CD4-positive, alpha-beta T cell treated with Interleukin-2 at 100 ng/mL for 4 hours (primary cell): ENCODE data around the gene THSD4.
"Not testable (repeated sequence)": the region's sequence is repeated elsewhere in the genome, so short reads cannot be mapped to it uniquely, and the experiment has no call there.

Experiments
- DNase-seq: peaks from one replicate; pipeline ENCODE4 v3.0.0-alpha.2; 2020; ENCODE audit warnings: low spot score

THSD4 gene

DNA sequence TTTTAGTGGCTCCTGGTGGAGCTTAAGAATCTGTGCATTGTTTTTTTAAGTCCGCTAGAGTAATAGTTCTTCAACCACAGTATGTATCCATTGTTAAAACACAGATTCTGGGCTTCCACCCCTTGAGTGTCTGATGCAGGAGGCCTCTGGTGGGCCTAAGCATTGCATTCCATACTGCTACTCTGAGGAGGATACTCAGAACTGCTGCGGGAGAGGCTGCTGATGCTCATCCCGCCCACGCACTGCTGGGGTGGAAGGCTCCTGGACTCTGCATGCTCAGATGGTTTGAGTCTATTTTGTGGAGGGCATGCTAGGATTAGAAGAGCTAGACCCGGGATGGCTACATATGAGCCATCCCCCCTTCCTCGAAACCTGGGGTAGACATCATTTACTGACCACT, 74.4 kb downstream of the THSD4 start:
- no peak for DNase-seq

DNA sequence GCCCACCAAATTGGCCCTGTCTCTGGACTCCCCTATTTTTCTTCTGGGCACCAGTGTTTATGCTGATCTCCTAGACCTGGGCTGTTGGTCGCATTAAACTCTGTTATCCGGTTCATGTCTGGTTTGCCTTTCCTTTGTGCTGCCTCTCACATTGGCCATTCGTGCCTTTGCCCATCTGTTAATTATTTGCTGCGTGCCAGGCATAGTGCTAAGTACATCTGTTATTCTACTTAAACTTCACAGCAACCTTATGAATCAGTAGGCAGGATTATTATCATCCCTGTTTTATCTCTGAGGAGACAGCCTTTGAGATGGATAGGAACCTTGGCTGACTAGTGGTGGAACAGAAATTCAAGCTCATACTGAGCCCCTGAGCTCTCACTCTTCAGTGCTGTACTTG, 76.0 kb downstream of the THSD4 start:
- no peak for DNase-seq

DNA sequence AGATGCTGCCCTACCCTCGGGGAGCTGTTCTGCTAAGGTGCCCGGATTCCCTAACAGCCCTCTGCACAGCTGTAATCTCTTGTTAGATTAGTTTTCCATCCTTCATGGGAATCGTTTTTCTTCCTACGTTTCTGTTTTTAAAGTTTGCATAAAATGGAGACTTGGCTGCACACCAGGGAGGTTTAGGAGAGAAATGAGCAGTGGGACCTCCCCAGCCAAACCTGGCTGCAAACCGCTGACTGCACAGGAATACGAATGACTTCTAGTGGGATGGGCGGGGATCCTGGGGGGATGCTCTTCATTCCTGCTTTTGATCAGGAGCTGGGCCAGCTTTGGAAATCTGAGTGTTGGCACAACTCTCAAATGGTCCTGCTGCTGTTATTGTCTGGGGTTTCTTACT, 77.5 kb downstream of the THSD4 start:
- DNase-seq, result no peak

DNA sequence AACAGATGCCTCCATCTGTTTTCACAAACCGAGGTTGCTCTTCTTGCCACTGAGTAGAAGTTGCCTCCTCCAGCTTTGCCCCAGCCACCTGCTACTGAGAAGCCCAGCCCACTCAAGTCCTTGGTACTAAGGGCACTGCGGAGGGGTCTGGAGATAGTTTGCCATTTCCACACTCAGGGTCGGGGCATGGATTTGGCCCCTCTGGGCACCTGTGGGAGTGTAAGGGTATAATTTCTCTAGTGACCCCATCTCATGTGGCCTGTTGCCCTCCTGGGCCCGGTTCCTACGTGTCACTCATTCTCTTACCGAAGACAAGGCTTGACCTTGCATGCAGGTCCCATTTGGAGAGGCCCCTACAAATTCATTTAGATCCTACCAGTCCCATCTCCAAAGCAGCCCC, 79.0 kb downstream of the THSD4 start:
- DNase-seq, result no peak

DNA sequence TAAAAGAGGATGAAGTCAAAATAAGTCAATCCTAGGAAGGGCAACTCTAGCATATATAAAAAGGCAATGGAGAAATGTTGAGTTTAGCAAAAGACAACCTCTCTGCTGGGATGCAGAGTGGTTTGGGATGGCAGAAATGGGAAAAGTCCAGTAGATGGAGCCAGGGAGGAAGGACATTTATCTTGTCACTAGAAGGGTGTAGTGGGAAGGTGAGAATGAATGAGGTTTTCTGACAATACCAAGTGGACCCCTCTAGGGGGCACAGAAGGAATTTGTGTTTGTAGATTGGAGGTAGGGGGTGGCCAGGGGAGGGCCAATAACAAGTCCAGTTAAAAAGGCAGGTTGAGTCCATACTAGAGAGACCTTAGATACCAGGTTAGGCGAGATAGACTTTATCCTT, 80.0 kb downstream of the THSD4 start:
- no peak for DNase-seq

DNA sequence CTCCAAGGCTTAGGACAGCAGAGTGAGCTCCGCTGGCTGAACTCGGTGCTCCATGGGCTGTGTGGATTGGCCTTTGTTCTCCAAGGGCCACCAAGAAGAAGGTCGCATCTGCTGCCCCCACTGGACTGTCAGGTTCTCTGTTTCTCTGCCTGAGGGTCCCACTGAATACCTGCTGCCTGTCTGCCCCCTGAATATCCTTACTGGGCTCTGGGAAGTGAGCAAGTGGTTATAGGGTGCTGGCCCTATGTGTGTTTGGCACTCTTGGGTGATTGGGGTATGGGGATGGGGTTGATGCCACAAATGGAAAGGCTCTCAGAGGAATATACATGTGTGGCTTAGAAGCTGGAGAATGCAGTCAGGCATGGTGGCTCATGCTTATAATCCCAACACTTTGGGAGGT, 82.3 kb downstream of the THSD4 start:
- no peak for DNase-seq

DNA sequence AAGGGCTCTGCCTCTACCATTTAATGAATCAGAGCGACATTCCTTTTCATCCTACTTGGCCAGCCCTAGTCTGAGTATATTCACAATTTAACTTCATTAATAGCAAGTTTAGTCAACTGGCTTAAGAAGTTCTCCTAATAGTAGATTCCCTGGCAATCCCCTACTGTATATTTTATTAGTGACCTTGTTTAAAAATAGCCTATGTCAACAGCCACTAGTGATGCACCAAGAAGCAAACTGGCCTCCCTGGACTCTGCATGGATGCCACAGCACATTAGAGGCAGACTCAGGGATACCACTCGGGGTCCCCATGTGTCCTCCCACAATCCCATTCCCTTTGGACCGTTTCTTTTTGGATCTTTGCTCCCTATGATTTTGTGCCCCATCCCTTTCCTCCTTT, 83.6 kb downstream of the THSD4 start:
- no peak for DNase-seq

DNA sequence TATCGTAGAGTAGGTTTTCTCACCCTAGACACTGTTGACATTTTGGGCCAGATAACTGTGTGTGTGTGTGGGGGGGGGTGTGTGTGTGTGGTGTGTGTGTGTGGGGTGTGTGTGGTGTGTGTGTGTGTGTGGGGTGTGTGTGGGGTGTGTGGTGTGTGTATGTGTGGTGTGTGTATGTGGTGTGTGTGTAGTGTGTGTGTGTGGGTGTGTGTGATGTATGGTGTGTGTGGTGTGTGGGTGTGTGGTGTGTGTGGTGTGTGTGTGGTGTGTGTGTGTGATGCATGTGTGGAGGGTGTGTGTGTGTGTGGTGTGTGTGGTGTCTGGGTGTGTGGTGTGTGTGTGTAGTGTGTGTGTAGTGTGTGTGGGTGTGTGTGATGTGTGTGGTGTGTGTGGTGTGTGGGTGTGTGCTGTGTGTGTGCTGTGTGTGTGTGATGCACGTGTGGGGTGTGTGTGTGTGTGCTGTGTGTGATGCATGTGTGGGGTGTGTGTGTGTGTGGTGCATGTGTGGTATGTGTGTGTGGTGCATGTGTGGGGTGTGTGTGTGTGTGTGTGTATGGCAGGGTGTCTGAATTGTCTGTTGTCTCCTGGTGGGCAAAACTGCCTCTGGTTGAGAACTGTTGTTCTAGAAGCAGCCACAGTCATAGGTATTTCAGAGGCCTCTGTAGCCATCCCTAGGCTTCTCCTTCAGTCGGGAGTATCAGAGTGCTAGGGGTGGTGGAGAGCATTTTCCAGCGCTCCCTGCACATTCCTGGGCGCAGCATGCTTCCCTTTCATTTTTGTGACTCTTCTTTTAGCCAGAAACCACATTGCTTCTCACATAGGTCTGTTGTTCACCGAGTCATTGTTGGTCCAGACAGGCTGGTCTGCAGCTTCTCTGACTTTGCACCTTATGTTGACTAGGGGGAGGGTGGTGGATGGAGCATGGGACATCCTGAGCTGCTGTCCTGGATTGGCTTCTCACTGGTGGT, 84.4 kb downstream of the THSD4 start:
- DNase-seq, result no peak

DNA sequence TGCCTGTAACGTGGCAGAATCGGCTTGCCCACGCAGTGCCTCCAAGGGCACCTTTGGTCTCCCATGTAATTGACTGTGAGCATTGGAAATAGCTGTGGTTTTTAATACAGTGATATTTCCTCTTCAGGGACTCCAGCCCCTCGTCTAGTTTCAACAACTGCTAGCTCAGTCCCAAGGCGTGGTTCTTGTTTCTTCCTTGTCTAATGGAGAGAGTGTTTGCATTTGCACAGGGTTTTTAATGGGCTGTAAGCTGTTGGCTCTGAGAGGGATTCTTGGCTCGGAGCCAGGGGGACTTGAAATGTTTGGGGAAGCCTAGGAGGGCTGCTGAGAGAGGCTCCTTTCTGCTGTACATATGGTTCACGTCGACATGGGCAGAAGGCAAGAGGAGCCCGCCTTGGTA, 86.2 kb downstream of the THSD4 start:
- no peak for DNase-seq

DNA sequence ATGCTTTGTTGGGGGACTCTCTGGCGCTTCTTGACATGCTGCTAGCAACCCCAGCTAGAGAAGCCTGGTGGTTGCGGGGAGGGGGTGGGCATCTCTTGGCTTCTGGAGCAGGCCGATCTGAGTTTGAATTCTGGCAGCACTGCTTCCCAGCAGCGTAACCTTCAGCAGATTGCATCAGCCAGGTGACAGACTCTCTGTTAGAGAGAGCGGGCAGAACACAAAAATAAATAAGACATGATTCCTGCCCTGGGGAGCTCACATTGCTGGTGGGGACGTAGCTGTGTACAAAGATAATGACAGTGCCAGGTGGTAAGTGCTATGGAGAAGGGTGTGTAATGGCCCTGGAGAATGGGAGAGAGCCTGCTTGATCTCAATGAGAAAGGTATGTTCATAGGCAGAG, 87.4 kb downstream of the THSD4 start:
- DNase-seq, result no peak

DNA sequence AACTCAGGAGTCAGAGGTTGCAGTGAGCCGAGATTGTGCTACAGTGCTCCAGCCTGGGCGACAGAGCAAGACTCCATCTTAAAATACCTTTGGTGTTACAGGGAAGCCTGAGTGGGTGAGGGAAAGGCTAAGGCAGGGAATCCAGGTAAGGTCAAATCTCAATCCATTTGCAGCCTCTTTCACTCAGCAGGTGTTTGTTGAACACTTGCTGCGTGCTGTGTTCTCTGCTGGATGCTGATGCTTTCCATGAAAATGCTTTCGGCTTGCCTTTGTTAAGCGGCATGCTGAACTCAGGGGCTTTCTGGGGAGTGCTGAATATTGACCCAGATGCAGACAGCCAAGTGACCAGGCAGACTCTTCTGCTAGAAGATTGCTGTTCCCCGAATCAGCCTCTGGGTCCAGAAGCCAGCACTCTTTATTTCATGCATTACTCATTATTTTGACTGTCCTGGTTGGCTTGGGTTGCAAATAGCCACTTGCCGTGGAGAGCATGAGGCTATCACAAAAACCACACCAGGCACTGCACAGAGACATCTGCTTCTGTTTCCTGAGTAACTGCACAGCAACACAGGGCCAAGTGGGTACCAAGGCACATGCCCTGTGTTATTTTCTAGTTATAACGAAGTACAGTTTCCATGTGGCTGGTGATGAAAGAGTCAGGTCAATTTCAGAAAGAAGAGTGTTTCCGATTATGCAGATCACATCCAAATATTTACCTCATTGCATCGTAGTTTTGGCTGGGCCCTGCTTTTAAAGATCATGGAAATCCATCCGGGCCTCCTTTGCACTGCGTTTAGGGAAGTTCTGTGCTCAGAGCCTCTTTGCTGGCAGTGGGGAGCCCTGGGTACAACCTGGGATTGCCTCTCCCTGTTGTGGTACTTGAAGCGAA, 88.6 kb downstream of the THSD4 start:
- no peak for DNase-seq

DNA sequence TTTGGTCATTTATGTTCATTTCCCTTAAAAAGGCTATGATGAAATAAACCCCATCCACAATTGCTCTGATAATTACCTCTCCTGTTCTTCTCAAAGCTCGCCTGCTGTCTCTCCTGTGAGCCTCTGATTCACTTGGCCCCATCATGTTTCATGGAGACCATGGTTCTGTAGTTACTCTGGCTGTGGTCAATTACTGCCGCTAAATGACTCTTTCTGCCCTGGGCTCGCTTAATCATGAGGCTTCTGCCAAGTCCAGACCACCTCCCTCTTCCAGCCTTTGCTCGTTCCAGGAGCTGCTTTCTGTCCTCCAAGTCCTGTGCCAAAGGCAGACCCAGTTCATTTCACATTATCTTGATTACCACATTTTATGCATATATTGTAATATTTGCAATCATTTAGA, 91.9 kb downstream of the THSD4 start:
- DNase-seq, result no peak

DNA sequence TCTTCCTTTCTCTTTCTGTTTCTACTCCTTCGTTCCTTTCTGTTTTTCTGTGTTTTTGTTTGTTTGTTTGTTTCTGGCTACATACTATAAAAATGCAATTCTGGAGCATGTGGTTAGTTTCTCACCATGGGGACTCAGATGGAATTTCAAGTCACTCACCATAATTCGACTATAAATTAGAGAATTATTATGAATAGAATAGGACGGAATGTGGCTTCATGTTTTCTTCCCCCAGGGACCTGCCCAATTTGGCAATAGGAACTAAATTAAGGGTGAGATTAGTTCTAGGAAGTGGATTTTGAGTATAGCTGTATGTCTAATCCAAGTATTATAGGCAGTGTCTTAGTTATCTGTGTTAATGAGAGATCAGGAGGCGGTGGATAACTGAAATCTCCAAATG, 96.9 kb downstream of the THSD4 start:
- DNase-seq, result no peak

DNA sequence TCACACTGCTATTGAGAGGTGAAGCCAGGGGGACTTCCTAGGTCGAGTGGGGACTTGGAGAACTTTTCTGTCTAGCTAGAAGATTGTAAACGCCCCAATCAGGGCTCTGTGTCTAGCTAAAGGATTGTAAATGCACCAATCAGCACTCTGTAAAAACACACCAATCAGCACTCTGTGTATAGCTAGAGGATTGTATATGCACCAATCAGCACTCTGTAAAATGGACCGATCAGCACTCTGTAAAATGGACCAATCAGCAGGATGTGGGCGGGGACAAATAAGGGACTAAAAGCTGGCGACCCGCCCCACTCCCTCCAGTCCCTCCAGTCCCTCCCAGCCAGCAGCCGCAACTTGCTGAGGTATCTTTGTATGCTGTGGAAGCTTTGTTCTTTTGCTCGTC, 98.7 kb downstream of the THSD4 start:
- not testable (repeated sequence) for DNase-seq

DNA sequence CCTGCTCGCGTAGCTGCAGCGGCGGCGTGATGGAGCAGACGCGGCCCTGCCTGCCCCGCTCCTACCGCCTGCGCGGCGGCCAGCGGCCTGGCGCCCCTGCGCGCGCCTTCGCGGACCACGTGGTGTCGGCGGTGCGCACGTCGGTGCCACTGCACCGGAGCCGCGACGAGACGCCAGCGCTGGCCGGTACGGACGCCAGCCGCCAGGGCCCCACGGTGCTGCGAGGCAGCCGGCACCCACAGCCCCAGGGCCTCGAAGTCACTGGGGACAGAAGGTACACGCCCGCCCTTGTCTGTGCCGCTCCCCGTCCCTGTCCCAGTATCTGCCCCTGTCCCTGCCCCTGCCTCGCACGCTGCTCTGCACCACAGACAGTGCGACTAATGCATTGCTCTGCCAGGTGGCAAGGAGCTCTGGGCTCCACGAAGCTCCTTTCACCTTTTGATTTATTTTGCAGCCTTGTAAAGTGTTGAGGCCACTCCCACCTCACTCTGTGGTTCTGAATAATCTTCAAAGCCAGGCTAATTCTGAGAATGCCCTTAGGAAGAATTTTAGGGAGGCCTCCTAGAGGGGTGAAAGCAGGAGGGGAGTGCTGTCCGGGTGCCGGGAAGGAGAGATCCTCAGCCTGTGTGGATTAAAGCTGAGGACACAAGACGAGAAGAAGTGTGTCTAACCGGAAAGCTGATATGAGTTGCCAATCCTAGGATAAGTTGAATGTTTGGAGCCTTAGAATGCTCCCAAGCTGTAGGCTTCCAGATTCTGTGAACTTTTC, 100.0 kb downstream of the THSD4 start:
- DNase-seq, result no peak

DNA sequence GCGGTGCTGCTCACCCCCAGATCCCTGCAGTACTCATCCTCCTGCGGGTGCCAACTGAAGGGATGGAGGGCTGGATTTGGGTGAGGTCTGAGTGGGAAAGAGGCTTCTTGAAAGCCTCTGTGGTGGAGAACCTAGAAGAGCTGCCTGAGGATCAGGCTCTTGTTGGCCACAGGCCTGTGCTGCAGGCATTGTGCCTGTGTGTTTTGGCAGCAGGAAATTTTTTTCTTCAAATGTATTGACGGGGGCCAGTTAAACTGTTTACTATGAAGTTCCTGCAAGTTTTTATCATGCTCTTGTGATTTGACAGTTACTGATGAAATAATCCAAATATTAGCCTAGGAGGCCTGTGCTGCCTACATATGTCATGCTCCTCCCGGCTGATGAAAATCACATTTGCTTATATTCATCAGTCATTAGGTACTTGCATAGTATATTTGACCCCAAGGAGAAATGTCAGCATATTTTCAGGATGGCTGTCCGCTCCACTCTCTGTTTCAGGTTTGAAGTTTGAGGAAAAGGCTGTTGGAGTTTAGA, 103.1 kb downstream of the THSD4 start:
- no peak for DNase-seq

DNA sequence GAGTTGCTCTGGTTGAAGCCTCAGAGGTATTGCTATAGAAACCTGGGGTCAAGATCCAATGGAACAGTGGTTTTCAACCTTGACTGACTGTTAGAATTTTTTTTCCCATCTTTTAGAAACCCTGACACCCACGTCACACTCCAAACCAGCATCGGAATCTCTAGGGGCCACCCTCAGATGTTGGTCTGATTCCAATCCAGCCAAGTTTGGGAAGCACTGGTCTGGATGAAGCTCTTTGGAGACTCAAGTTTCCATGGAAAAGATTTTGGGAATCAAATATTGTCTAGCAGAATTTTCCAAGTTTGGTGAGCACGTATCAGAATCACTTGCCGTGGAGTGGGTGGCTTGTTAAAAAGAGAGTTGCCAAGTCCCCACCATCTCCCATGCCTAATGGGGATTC, 103.8 kb downstream of the THSD4 start:
- DNase-seq, result no peak

DNA sequence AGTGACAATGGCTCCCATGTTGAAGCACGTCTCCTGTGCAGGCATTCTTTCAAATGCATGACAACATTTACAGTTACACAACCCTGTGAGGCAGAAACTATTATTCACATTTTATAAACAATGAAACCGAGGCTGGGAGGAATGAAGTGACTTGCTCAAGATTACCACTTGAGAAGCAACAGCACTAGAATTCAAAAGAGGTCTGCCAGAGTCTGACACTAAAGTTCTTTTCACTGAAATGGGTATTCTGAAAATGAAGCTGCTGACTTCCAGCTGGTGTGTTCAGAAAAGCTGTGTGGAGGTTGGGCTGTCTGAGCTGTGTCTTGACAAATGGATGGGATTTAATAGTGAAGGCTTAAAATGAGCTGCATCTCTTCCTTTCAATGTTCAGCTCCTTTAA, 104.4 kb downstream of the THSD4 start:
- no peak for DNase-seq

DNA sequence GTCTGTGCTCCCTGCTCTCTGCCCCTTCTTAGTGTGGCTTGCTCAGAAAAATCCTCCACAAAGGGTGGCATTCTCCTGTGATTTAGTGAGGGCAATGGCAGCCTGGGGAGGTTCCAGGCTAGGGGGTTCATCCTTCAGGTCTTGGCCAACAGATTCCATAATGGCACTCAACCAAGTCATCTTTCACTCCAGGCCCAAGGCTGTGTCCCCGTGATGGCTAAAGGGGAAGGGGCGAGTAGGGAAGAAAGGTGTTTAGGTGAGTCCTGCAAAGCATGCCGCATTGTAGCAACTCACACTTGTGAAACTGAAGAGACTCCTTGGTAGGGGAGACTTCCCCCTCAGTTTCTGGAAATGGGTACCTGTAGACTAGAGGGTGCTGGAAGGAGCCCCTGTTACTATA, 105.6 kb downstream of the THSD4 start:
- no peak for DNase-seq

DNA sequence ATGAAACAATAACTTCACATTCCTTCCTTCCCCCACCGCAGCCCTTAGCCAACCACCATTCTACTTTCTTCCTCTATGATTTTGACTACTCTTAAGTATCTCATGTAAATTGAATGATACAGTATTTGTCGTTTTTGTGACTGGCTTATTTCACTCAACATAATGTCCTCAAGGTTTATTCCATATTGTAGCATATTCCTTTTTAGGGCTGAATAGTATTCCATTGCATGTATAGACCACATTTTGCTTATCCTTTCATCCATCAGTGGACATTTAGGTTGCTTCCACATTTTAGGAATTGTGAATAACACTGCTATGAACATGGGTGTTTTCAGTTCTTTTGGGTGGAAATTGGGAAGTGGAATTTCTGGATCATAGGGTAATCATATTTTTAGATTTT, 106.1 kb downstream of the THSD4 start:
- DNase-seq, result no peak

DNA sequence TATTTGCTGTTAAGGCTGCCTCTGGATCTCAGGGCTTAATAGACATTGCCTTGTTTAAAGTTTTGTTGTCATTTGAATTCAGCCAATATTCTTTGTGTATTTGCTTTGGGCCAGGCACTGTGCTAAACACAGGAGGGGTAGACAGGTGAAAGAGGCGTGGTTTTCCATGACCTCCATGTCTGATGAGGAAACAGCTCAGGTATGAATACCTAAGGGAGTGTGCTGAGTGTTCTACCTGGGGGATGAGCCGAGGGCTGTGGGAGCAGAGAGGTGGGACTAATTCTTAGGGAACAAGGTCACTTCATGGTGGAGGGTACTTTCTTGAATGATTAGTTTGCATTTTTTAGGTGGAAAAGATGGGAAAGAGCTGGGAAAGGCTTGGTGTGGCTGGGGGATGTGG, 108.2 kb downstream of the THSD4 start:
- DNase-seq, result no peak

DNA sequence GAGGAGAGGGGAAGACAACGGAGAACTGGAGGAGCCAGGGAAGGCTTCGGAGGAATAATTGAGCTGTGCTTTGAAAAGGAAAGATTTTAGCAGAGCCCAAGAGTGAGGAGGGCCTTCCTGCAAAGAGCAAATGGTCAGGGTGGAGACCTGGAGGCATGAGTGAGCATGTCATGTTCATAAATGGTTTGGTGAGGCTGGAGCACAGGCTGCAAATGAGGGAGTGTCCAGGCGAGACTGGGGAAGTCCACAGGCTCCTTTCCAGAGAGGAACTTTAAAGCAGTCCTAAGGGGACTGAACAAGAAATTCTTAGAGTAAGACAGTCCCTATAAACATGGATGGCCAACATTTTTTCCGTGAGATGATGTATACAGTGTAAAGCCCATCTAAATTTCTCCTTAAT, 108.8 kb downstream of the THSD4 start:
- DNase-seq, result no peak
